HEK293 (cell line): ENCODE results near the gene INSL4.

Experiments used
- CTCF ChIA-PET: fragments of 350-600 bp; formaldehyde crosslinking; extraction: SDS; loops from one replicate; lab custom pipeline; 2021; ENCODE audit warnings: antibody characterized with exemption; lab: Yijun Ruan, JAX
- POLR2A ChIA-PET: fragments of 300-600 bp; formaldehyde crosslinking; extraction: SDS; loops from one replicate; lab custom pipeline; 2020; ENCODE audit warnings: antibody characterized with exemption, inconsistent platforms; lab: Yijun Ruan, JAX
- H3K27ac ChIP-seq: fragments of 200-500 bp; sonication (Bioruptor generic); 2 replicates; pipeline ENCODE4 v1.5.1; 2014; ENCODE audit warnings: low read depth, low read length, control low read depth, inconsistent platforms; ENCODE audit errors: extremely low read depth
- H3K36me3 ChIP-seq, 2 experiments: fragments of 200-500 bp in 1 of 2; sonication (Bioruptor generic) in 1 of 2; 1 replicate in 1 of 2; 2 replicates in 1 of 2; pipeline ENCODE4 v1.5.1; 2014 to 2017; ENCODE audit warnings: inconsistent platforms in 2 of 2, low read length in 2 of 2; ENCODE audit not compliant: control insufficient read depth in 2 of 2, insufficient read depth in 1 of 2
- H3K4me1 ChIP-seq: fragments of 200-500 bp; sonication (Bioruptor generic); 2 replicates; pipeline ENCODE4 v1.5.1; 2014; ENCODE audit warnings: mild to moderate bottlenecking, low read length, inconsistent platforms; ENCODE audit not compliant: control insufficient read depth, insufficient read depth
- H3K4me3 ChIP-seq: 2 replicates; pipeline ENCODE4 v1.5.1; 2011; ENCODE audit warnings: low read depth, mild to moderate bottlenecking, control low read depth, low read length, moderate library complexity
- H3K9me3 ChIP-seq: fragments of 200-500 bp; sonication (Bioruptor generic); 2 replicates; pipeline ENCODE4 v1.5.1; 2014; ENCODE audit warnings: low read depth, low read length, inconsistent platforms; ENCODE audit not compliant: control insufficient read depth, insufficient read depth
- INSM2 ChIP-seq: fragments of 450-650 bp; formaldehyde crosslinking; IDR thresholded peaks from 2 replicates; pipeline ENCODE4 v1.5.1; 2016; ENCODE audit warnings: missing biosample characterization, missing genetic modification characterization
- KLF1 ChIP-seq: fragments of 450-650 bp; formaldehyde crosslinking; IDR thresholded peaks from 2 replicates; pipeline ENCODE4 v1.5.1; 2016; ENCODE audit warnings: missing biosample characterization, missing genetic modification characterization
- MEIS1 ChIP-seq: sonication (generic); formaldehyde crosslinking; IDR thresholded peaks from 2 replicates; pipeline ENCODE4 v1.8.1; 2022; ENCODE audit warnings: missing genetic modification reagents, mild to moderate bottlenecking, borderline replicate concordance
- OVOL3 ChIP-seq: fragments of 450-650 bp; formaldehyde crosslinking; IDR thresholded peaks from 2 replicates; pipeline ENCODE4 v1.5.1; 2016; ENCODE audit warnings: missing biosample characterization, missing genetic modification characterization
- PBX3 ChIP-seq: sonication (generic); formaldehyde crosslinking; IDR thresholded peaks from 2 replicates; pipeline ENCODE4 v1.8.1; 2022; ENCODE audit warnings: mild to moderate bottlenecking, moderate library complexity, missing genetic modification reagents
- PRDM6 ChIP-seq: fragments of 450-650 bp; formaldehyde crosslinking; IDR thresholded peaks from 2 replicates; pipeline ENCODE4 v1.5.1; 2017; ENCODE audit warnings: missing biosample characterization, missing genetic modification characterization
- ZEB2 ChIP-seq: fragments of 450-650 bp; formaldehyde crosslinking; IDR thresholded peaks from 2 replicates; pipeline ENCODE4 v1.5.1; 2016; ENCODE audit warnings: missing biosample characterization, missing genetic modification characterization
- ZNF174 ChIP-seq: fragments of 450-650 bp; formaldehyde crosslinking; IDR thresholded peaks from 2 replicates; pipeline ENCODE4 v1.5.0; 2017; ENCODE audit warnings: missing biosample characterization, mild to moderate bottlenecking, missing genetic modification characterization
- ZNF18 ChIP-seq: fragments of 450-650 bp; formaldehyde crosslinking; IDR thresholded peaks from 2 replicates; pipeline ENCODE4 v1.5.1; 2016; ENCODE audit warnings: missing biosample characterization, missing genetic modification characterization
- ZNF184 ChIP-seq: fragments of 450-650 bp; IDR thresholded peaks from 2 replicates; pipeline ENCODE4 v1.5.1; 2018; ENCODE audit warnings: missing biosample characterization, mild to moderate bottlenecking, missing genetic modification characterization
- ZNF2 ChIP-seq: fragments of 450-650 bp; formaldehyde crosslinking; IDR thresholded peaks from 2 replicates; pipeline ENCODE4 v1.5.1; 2016; ENCODE audit warnings: missing biosample characterization, missing genetic modification characterization
- ZNF354C ChIP-seq: fragments of 450-650 bp; formaldehyde crosslinking; IDR thresholded peaks from 2 replicates; pipeline ENCODE4 v1.5.1; 2016; ENCODE audit warnings: missing biosample characterization, missing genetic modification characterization, low read depth, borderline replicate concordance
- ZNF362 ChIP-seq: fragments of 450-650 bp; formaldehyde crosslinking; IDR thresholded peaks from 2 replicates; pipeline ENCODE4 v1.5.1; 2016; ENCODE audit warnings: missing biosample characterization, missing genetic modification characterization
- ZNF37A ChIP-seq: fragments of 450-650 bp; IDR thresholded peaks from 2 replicates; pipeline ENCODE4 v1.5.1; 2018; ENCODE audit warnings: missing biosample characterization, missing genetic modification characterization
- ZNF391 ChIP-seq: fragments of 450-650 bp; formaldehyde crosslinking; IDR thresholded peaks from 2 replicates; pipeline ENCODE4 v1.5.1; 2016; ENCODE audit warnings: low read depth, missing biosample characterization, missing genetic modification characterization, borderline replicate concordance
- ZNF510 ChIP-seq: fragments of 450-650 bp; formaldehyde crosslinking; IDR thresholded peaks from 2 replicates; pipeline ENCODE4 v1.5.1; 2018; ENCODE audit warnings: mild to moderate bottlenecking, missing genetic modification characterization, missing biosample characterization; ENCODE audit not compliant: insufficient replicate concordance
- ZNF513 ChIP-seq: fragments of 450-650 bp; IDR thresholded peaks from 2 replicates; pipeline ENCODE4 v1.5.1; 2018; ENCODE audit warnings: missing biosample characterization, missing genetic modification characterization
- ZNF610 ChIP-seq: fragments of 450-650 bp; formaldehyde crosslinking; IDR thresholded peaks from 2 replicates; pipeline ENCODE4 v1.5.1; 2016; ENCODE audit warnings: missing biosample characterization, missing genetic modification characterization, borderline replicate concordance
- ZNF664 ChIP-seq: fragments of 450-650 bp; formaldehyde crosslinking; IDR thresholded peaks from 2 replicates; pipeline ENCODE4 v1.5.1; 2016; ENCODE audit warnings: missing biosample characterization, missing genetic modification characterization
- ZXDB ChIP-seq: fragments of 450-650 bp; formaldehyde crosslinking; IDR thresholded peaks from 2 replicates; pipeline ENCODE4 v1.5.1; 2016; ENCODE audit warnings: missing biosample characterization, missing genetic modification characterization

INSL4 gene

GRCh38 chr9:5231212-5231611 lies at the start of gene INSL4:
INSL4 (plus strand) TSS chr9:5231419; CDS start chr9:5231524, 105 bp downstream.
- H3K27ac ChIP-seq = no peak within 1 kb of the TSS
- no peaks in the 10 kb centered on the region for H3K9me3 ChIP-seq
- POLR2A ChIA-PET = no interaction called here
- CTCF ChIA-PET = no interaction called here
- no peaks in the 10 kb centered on the region for H3K36me3 ChIP-seq
- no peak within 1 kb of the TSS for H3K4me3 ChIP-seq
- no peaks in the 10 kb centered on the region for H3K4me1 ChIP-seq
- TF ChIP-seq ZNF510 (tag by site-specific recombination) (no peak), ZNF610 (tag by site-specific recombination) (no peak), PBX3 (CRISPR knock-in tag) (no peak), ZNF18 (tag by site-specific recombination) (no peak), ZNF37A (tag by site-specific recombination) (no peak), ZEB2 (tag by site-specific recombination) (no peak), ZNF513 (tag by site-specific recombination) (no peak), ZNF184 (tag by site-specific recombination) (no peak), ZNF391 (tag by site-specific recombination) (no peak), KLF1 (tag by site-specific recombination) (no peak), MEIS1 (CRISPR knock-in tag) (no peak), ZNF664 (tag by site-specific recombination) (no peak), ZNF174 (tag by site-specific recombination) (no peak), ZNF362 (no peak), ZXDB (tag by site-specific recombination) (no peak), ZNF2 (no peak), PRDM6 (tag by site-specific recombination) (no peak), ZNF354C (tag by site-specific recombination) (no peak), INSM2 (tag by site-specific recombination) (no peak), OVOL3 (tag by site-specific recombination) (no peak)
- TF ChIP-seq, all 188 proteins: peak for 0
